Astrocyte (in vitro differentiated cells and primary cell): Measurements from ENCODE around the gene SLC2A8.

Experiments
- EZH2 ChIP-seq: IDR thresholded peaks from 2 replicates; pipeline ENCODE4 v1.6.1; 2012; ENCODE audit warnings: mild to moderate bottlenecking, low read length, inconsistent platforms; ENCODE audit not compliant: insufficient read depth
- TF ChIP-seq, protein P1 (sequence below): IDR thresholded peaks from 2 replicates; pipeline ENCODE4 v1.5.1; 2011; ENCODE audit warnings: low read depth, mild to moderate bottlenecking, inconsistent platforms, low read length, moderate library complexity; ENCODE audit not compliant: insufficient read depth

DNA sequence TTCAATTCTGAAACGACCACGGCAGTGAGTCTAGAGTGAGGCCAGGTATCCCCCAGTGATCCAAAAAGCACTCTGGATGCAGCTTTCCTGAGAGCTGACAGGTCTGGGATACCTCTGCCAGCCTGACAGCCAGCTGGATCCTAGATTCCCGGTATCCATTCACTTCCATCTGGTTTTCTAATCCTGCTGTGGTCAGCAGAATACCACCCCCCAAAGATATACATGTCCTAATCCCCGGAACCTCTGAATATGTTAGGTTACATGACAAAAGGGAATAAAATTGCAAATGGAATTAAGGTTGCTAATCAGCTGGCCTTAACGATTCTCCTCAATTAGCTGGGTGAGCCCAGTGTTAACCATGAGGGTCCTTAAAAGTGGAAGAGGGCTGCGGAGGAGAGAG is 25.8 kb downstream of the SLC2A8 start:
- TF ChIP-seq, protein P1, sequence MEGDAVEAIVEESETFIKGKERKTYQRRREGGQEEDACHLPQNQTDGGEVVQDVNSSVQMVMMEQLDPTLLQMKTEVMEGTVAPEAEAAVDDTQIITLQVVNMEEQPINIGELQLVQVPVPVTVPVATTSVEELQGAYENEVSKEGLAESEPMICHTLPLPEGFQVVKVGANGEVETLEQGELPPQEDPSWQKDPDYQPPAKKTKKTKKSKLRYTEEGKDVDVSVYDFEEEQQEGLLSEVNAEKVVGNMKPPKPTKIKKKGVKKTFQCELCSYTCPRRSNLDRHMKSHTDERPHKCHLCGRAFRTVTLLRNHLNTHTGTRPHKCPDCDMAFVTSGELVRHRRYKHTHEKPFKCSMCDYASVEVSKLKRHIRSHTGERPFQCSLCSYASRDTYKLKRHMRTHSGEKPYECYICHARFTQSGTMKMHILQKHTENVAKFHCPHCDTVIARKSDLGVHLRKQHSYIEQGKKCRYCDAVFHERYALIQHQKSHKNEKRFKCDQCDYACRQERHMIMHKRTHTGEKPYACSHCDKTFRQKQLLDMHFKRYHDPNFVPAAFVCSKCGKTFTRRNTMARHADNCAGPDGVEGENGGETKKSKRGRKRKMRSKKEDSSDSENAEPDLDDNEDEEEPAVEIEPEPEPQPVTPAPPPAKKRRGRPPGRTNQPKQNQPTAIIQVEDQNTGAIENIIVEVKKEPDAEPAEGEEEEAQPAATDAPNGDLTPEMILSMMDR, result no peak
- no peak for TF ChIP-seq EZH2
